Gastroesophageal sphincter (tissue), 3 donors: ENCODE results near the gene AGA.

Experiments
- CTCF ChIP-seq, 4 experiments: fragments of 200-600 bp in 2 of 4; fragments of 450-650 bp in 2 of 4; sonication (generic) in 1 of 4; IDR thresholded peaks; one replicate each; pipeline ENCODE4 v1.5.1; 2017 to 2019; ENCODE audit warnings: antibody characterized with exemption in 4 of 4, mild to moderate bottlenecking in 2 of 4, moderate library complexity in 2 of 4
- POLR2A ChIP-seq, 2 donors: fragments of 450-650 bp; IDR thresholded peaks; one replicate each; pipeline ENCODE4 v1.6.1; 2017; ENCODE audit warnings: antibody characterized with exemption in 2 of 2, mild to moderate bottlenecking in 2 of 2, moderate library complexity in 1 of 2
- POLR2AphosphoS5 ChIP-seq: sonication (generic); formaldehyde crosslinking; IDR thresholded peaks from one replicate; pipeline ENCODE4 v1.6.1; 2017; ENCODE audit warnings: antibody characterized with exemption

GRCh38 chr4:177385576-177386277, 56.5 kb downstream of the AGA start:
- TF ChIP-seq CTCF (IDR thresholded peaks at IDR 0.05) (no peak), POLR2A (IDR thresholded peaks at IDR 0.05) (no peak), POLR2AphosphoS5 (no peak)
